Mesendoderm (in vitro differentiated cells): Measurements from ENCODE around the gene QDPR.
A peak's percentile ranks its signal among the peaks of the same experiment; 100 is the strongest.
"Not testable (repeated sequence)": the region's sequence is repeated elsewhere in the genome, so short reads cannot be mapped to it uniquely, and the experiment has no call there.

Experiments
- DNase-seq: peaks from one replicate; pipeline ENCODE4 v3.0.0; 2013
- H2AK5ac ChIP-seq: 2 replicates; pipeline ENCODE4 v1.6.1; 2013; ENCODE audit warnings: low read length, inconsistent platforms
- H2BK120ac ChIP-seq: 2 replicates; pipeline ENCODE4 v1.6.1; 2013; ENCODE audit warnings: low read depth, mild to moderate bottlenecking, low read length, moderate library complexity, mixed read lengths
- H2BK15ac ChIP-seq: replicated peaks from 2 replicates; pipeline ENCODE4 v1.6.1; 2013; ENCODE audit warnings: low read depth, mild to moderate bottlenecking, moderate library complexity
- H2BK5ac ChIP-seq: 2 replicates; pipeline ENCODE4 v1.6.1; 2013; ENCODE audit warnings: low read length, inconsistent platforms
- H3K18ac ChIP-seq: 2 replicates; pipeline ENCODE4 v1.6.1; 2013; ENCODE audit warnings: mild to moderate bottlenecking, low read length, mixed read lengths
- H3K23ac ChIP-seq: one replicate; pipeline ENCODE4 v1.6.1; 2013; ENCODE audit warnings: low read length
- H3K27ac ChIP-seq: 2 replicates; pipeline ENCODE4 v1.5.1; 2013; ENCODE audit warnings: low read depth, mild to moderate bottlenecking, inconsistent platforms, low read length, moderate library complexity
- H3K27me3 ChIP-seq: 2 replicates; pipeline ENCODE4 v1.6.1; 2013; ENCODE audit warnings: low read length, control low read depth, mild to moderate bottlenecking, inconsistent platforms; ENCODE audit not compliant: insufficient read depth, poor library complexity
- H3K36me3 ChIP-seq: 2 replicates; pipeline ENCODE4 v1.6.1; 2013; ENCODE audit warnings: low read length, inconsistent platforms; ENCODE audit not compliant: control insufficient read depth, insufficient read depth
- H3K4ac ChIP-seq: one replicate; pipeline ENCODE4 v1.6.1; 2013; ENCODE audit warnings: low read depth, mild to moderate bottlenecking, low read length, moderate library complexity
- H3K4me1 ChIP-seq: 2 replicates; pipeline ENCODE4 v1.6.1; 2013; ENCODE audit warnings: low read depth, low read length, inconsistent platforms; ENCODE audit not compliant: control insufficient read depth
- H3K4me2 ChIP-seq: 2 replicates; pipeline ENCODE4 v1.6.1; 2013; ENCODE audit warnings: low read length
- H3K4me3 ChIP-seq: 2 replicates; pipeline ENCODE4 v1.5.1; 2013; ENCODE audit warnings: mild to moderate bottlenecking, low read length
- H3K56ac ChIP-seq: one replicate; pipeline ENCODE4 v1.6.1; 2013; ENCODE audit warnings: low read length
- H3K79me1 ChIP-seq: 2 replicates; pipeline ENCODE4 v1.6.1; 2013; ENCODE audit warnings: low read length, inconsistent platforms
- H3K79me2 ChIP-seq: 2 replicates; pipeline ENCODE4 v1.6.1; 2013; ENCODE audit warnings: mild to moderate bottlenecking, low read length; ENCODE audit not compliant: control insufficient read depth, insufficient read depth
- H3K9ac ChIP-seq: 2 replicates; pipeline ENCODE4 v1.6.1; 2013; ENCODE audit warnings: low read length, inconsistent platforms
- H4K5ac ChIP-seq: one replicate; pipeline ENCODE4 v1.6.1; 2013; ENCODE audit warnings: low read length
- H4K8ac ChIP-seq: one replicate; pipeline ENCODE4 v1.6.1; 2013; ENCODE audit warnings: low read depth, mild to moderate bottlenecking, control low read depth, low read length, moderate library complexity
- WGBS: extraction: QIAGEN DNeasy Blood & Tissue Kit; methylation state at CpG from one replicate; pipeline ENCODE4 v1.1.7; 2013; ENCODE audit warnings: low lambda C conversion rate, missing lambda C conversion rate; ENCODE audit not compliant: insufficient coverage; ENCODE audit errors: extremely low coverage; 5-methylcytosine and 5-hydroxymethylcytosine counted together

QDPR gene

GRCh38 chr4:17546222-17546621 lies 34.3 kb upstream of the QDPR start:
- Histone ChIP-seq H2BK5ac (no peak overlapping the region), H3K4ac (no peak overlapping the region), H3K27ac (no peak overlapping the region), H4K5ac (no peak overlapping the region), H3K23ac (peak overlapping the region; percentile 74), H3K9ac (no peak overlapping the region), H2AK5ac (no peak overlapping the region), H2BK15ac (no peak overlapping the region), H3K4me1 (no peaks in the 10 kb centered on the region), H3K56ac (no peak overlapping the region), H3K36me3 (no peaks in the 10 kb centered on the region), H2BK120ac (no peak overlapping the region), H3K18ac (no peak overlapping the region), H3K79me2 (no peaks in the 10 kb centered on the region), H4K8ac (no peak overlapping the region), H3K79me1 (no peaks in the 10 kb centered on the region), H3K4me3 (no peak overlapping the region), H3K27me3 (no peaks in the 10 kb centered on the region), H3K4me2 (no peak overlapping the region)
- DNase-seq: no peak
- WGBS: no CpG with 5 or more reads among the region's 10 CpGs

- Histone ChIP-seq H3K27me3 (no peaks in the 10 kb centered on the region), H2BK5ac (no peak overlapping the region), H2BK15ac (no peak overlapping the region), H3K36me3 (no peaks in the 10 kb centered on the region), H3K79me1 (no peaks in the 10 kb centered on the region), H3K4me1 (no peaks in the 10 kb centered on the region), H3K4me3 (no peak overlapping the region), H3K9ac (no peak overlapping the region), H3K4ac (no peak overlapping the region), H4K5ac (no peak overlapping the region), H3K79me2 (no peaks in the 10 kb centered on the region), H4K8ac (no peak overlapping the region), H3K18ac (no peak overlapping the region), H2BK120ac (no peak overlapping the region), H3K27ac (no peak overlapping the region), H3K56ac (no peak overlapping the region), H3K4me2 (no peak overlapping the region), H3K23ac (no peak overlapping the region), H2AK5ac (no peak overlapping the region)
- no peak for DNase-seq
- no CpG with 5 or more reads among the region's 11 CpGs for WGBS
Observed at GRCh38 chr4:17545374-17546140, 33.7 kb upstream of the QDPR start.

GRCh38 chr4:17544831-17545234 lies 32.9 kb upstream of the QDPR start:
- H3K9ac ChIP-seq: no peak overlapping the region
- no peak overlapping the region for H3K4me2 ChIP-seq
- no peak overlapping the region for H2AK5ac ChIP-seq
- no CpG with 5 or more reads among the region's 3 CpGs for WGBS
- no peaks in the 10 kb centered on the region for H3K79me2 ChIP-seq
- no peaks in the 10 kb centered on the region for H3K27me3 ChIP-seq
- H2BK15ac ChIP-seq: no peak overlapping the region
- H3K56ac ChIP-seq: no peak overlapping the region
- H3K79me1 ChIP-seq: no peaks in the 10 kb centered on the region
- no peaks in the 10 kb centered on the region for H3K4me1 ChIP-seq
- H3K27ac ChIP-seq: no peak overlapping the region
- H3K4ac ChIP-seq: no peak overlapping the region
- no peak overlapping the region for H3K18ac ChIP-seq
- no peak overlapping the region for H4K8ac ChIP-seq
- no peak for DNase-seq
- H3K36me3 ChIP-seq: no peaks in the 10 kb centered on the region
- no peak overlapping the region for H3K4me3 ChIP-seq
- no peak overlapping the region for H4K5ac ChIP-seq
- no peak overlapping the region for H2BK5ac ChIP-seq
- H3K23ac ChIP-seq: no peak overlapping the region
- H2BK120ac ChIP-seq: no peak overlapping the region

GRCh38 chr4:17544205-17544604 lies 32.3 kb upstream of the QDPR start:
- H3K4me3 ChIP-seq: no peak overlapping the region
- no peaks in the 10 kb centered on the region for H3K36me3 ChIP-seq
- no peak overlapping the region for H3K4me2 ChIP-seq
- no peak overlapping the region for H3K56ac ChIP-seq
- WGBS: no CpG with 5 or more reads among the region's 6 CpGs
- H2BK15ac ChIP-seq: no peak overlapping the region
- H3K27me3 ChIP-seq: no peaks in the 10 kb centered on the region
- H3K4me1 ChIP-seq: no peaks in the 10 kb centered on the region
- no peak overlapping the region for H4K8ac ChIP-seq
- no peak overlapping the region for H3K23ac ChIP-seq
- H2BK120ac ChIP-seq: no peak overlapping the region
- no peak overlapping the region for H4K5ac ChIP-seq
- peak; percentile 89 for DNase-seq
- no peak overlapping the region for H2AK5ac ChIP-seq
- no peaks in the 10 kb centered on the region for H3K79me2 ChIP-seq
- H3K18ac ChIP-seq: no peak overlapping the region
- no peak overlapping the region for H3K27ac ChIP-seq
- no peak overlapping the region for H2BK5ac ChIP-seq
- H3K4ac ChIP-seq: no peak overlapping the region
- no peak overlapping the region for H3K9ac ChIP-seq
- H3K79me1 ChIP-seq: no peaks in the 10 kb centered on the region

GRCh38 chr4:17537060-17537459 lies 25.2 kb upstream of the QDPR start:
- H3K36me3 ChIP-seq, H3K23ac ChIP-seq, H2BK120ac ChIP-seq, H3K4me1 ChIP-seq, H3K79me1 ChIP-seq, H4K5ac ChIP-seq, H2BK15ac ChIP-seq, H3K56ac ChIP-seq, H3K4ac ChIP-seq, H3K79me2 ChIP-seq, H3K9ac ChIP-seq, H3K4me3 ChIP-seq, DNase-seq, H2AK5ac ChIP-seq, H3K27ac ChIP-seq, H2BK5ac ChIP-seq, H3K4me2 ChIP-seq, H3K18ac ChIP-seq, H3K27me3 ChIP-seq, H4K8ac ChIP-seq: not testable (repeated sequence)
- WGBS: no CpG with 5 or more reads among the region's 6 CpGs

GRCh38 chr4:17535906-17536305 lies 24.0 kb upstream of the QDPR start:
- peak; percentile 23 for DNase-seq
- Histone ChIP-seq H2BK15ac (no peak overlapping the region), H3K27me3 (no peaks in the 10 kb centered on the region), H3K18ac (no peak overlapping the region), H3K9ac (no peak overlapping the region), H3K4ac (no peak overlapping the region), H3K27ac (no peak overlapping the region), H4K5ac (no peak overlapping the region), H2BK120ac (no peak overlapping the region), H3K79me2 (no peaks in the 10 kb centered on the region), H3K56ac (no peak overlapping the region), H3K79me1 (no peaks in the 10 kb centered on the region), H3K4me2 (no peak overlapping the region), H3K36me3 (no peaks in the 10 kb centered on the region), H3K4me3 (no peak overlapping the region), H2BK5ac (no peak overlapping the region), H4K8ac (no peak overlapping the region), H2AK5ac (no peak overlapping the region), H3K23ac (no peak overlapping the region), H3K4me1 (no peaks in the 10 kb centered on the region)
- WGBS: no CpG with 5 or more reads among the region's 3 CpGs
